OCI-LY1 (cell line): ENCODE measurements around the gene SF3B2.

Experiments used
- H2AFZ ChIP-seq: fragments of 200-600 bp; sonication (generic), shearing (Covaris generic); 2 replicates; pipeline ENCODE4 v1.6.0; 2014; ENCODE audit warnings: antibody characterized with exemption, mild to moderate bottlenecking, low read length
- H3F3A ChIP-seq: fragments of 200-600 bp; sonication (generic), shearing (Covaris generic); 2 replicates; pipeline ENCODE4 v1.6.0; 2014; ENCODE audit warnings: mild to moderate bottlenecking, antibody characterized with exemption, low read length, moderate library complexity; ENCODE audit not compliant: insufficient read depth
- H3K27ac ChIP-seq: fragments of 200-600 bp; sonication (generic); 2 replicates; pipeline ENCODE4 v1.5.1; 2014; ENCODE audit warnings: low read length, mixed run types, mild to moderate bottlenecking, low read depth; ENCODE audit not compliant: poor library complexity, severe bottlenecking
- H3K27me3 ChIP-seq: fragments of 200-600 bp; sonication (generic); 2 replicates; pipeline ENCODE4 v1.6.0; 2014; ENCODE audit warnings: antibody characterized with exemption, mild to moderate bottlenecking, low read length, moderate library complexity; ENCODE audit not compliant: insufficient read depth
- H3K36me3 ChIP-seq: fragments of 200-600 bp; sonication (generic); 2 replicates; pipeline ENCODE4 v1.6.1; 2014; ENCODE audit warnings: mild to moderate bottlenecking, antibody characterized with exemption, low read length, moderate library complexity, mixed read lengths; ENCODE audit not compliant: insufficient read depth
- H3K4me1 ChIP-seq: fragments of 200-600 bp; sonication (generic); 2 replicates; pipeline ENCODE4 v1.5.1; 2014; ENCODE audit warnings: mild to moderate bottlenecking, low read length, moderate library complexity; ENCODE audit not compliant: insufficient read depth, severe bottlenecking
- H3K4me2 ChIP-seq: fragments of 200-600 bp; sonication (generic), shearing (Covaris generic); 2 replicates; pipeline ENCODE4 v1.6.1; 2014; ENCODE audit warnings: low read length
- H3K4me3 ChIP-seq: fragments of 200-600 bp; sonication (generic); 2 replicates; pipeline ENCODE4 v1.5.1; 2014; ENCODE audit warnings: low read length, low read depth, mild to moderate bottlenecking, mixed read lengths; ENCODE audit not compliant: poor library complexity, severe bottlenecking
- H3K79me2 ChIP-seq: fragments of 200-600 bp; shearing (Covaris generic); 2 replicates; pipeline ENCODE4 v1.6.1; 2016; ENCODE audit warnings: mixed run types, low read length, mixed read lengths; ENCODE audit not compliant: insufficient read depth
- H3K9ac ChIP-seq: fragments of 200-600 bp; sonication (generic), shearing (Covaris generic); 2 replicates; pipeline ENCODE4 v1.6.1; 2014; ENCODE audit warnings: mild to moderate bottlenecking, low read length, mixed read lengths
- H3K9me2 ChIP-seq: fragments of 200-600 bp; sonication (generic), shearing (Covaris generic); 2 replicates; pipeline ENCODE4 v1.6.1; 2014; ENCODE audit warnings: low read depth, mild to moderate bottlenecking, low read length, mixed read lengths
- H3K9me3 ChIP-seq: fragments of 200-600 bp; shearing (Covaris generic); 2 replicates; pipeline ENCODE4 v1.6.1; 2014; ENCODE audit warnings: low read length, mixed read lengths
- H4K20me1 ChIP-seq: fragments of 200-600 bp; sonication (generic), shearing (Covaris generic); 2 replicates; pipeline ENCODE4 v1.6.0; 2016; ENCODE audit warnings: mild to moderate bottlenecking, low read length; ENCODE audit not compliant: insufficient read depth
- CTCF ChIP-seq: fragments of 200-600 bp; sonication (generic), shearing (Covaris generic); IDR thresholded peaks from 2 replicates; pipeline ENCODE4 v1.5.1; 2017; ENCODE audit warnings: mild to moderate bottlenecking, antibody characterized with exemption, low read length, moderate library complexity, mixed read lengths
- EZH2 ChIP-seq: fragments of 200-600 bp; sonication (generic), shearing (Covaris generic); IDR thresholded peaks from 2 replicates; pipeline ENCODE4 v1.8.0; 2017; ENCODE audit warnings: borderline replicate concordance, mixed run types, mild to moderate bottlenecking, antibody characterized with exemption, low read length, moderate library complexity, mixed read lengths

Gene SF3B2

GRCh38 chr11:66032957-66033735 is 19.0 kb upstream of the SF3B2 start:
- no peaks in the 10 kb centered on the region for H3K9me2 ChIP-seq
- no peak overlapping the region for H3K9ac ChIP-seq
- no peaks in the 10 kb centered on the region for H3F3A ChIP-seq
- H3K27me3 ChIP-seq, result no peaks in the 10 kb centered on the region; the same call in 1 of the 2 replicates
- no peak overlapping the region for H3K4me3 ChIP-seq
- no peaks in the 10 kb centered on the region for H4K20me1 ChIP-seq
- H3K36me3 ChIP-seq, result no peaks in the 10 kb centered on the region
- TF ChIP-seq CTCF, result no peak
- no peak for TF ChIP-seq EZH2
- H3K79me2 ChIP-seq, result no peaks in the 10 kb centered on the region
- H3K27ac ChIP-seq, result no peak overlapping the region
- no peak overlapping the region for H2AFZ ChIP-seq
- H3K4me2 ChIP-seq, result no peak overlapping the region
- H3K9me3 ChIP-seq, result no peaks in the 10 kb centered on the region
- H3K4me1 ChIP-seq, result no peaks in the 10 kb centered on the region

- Histone ChIP-seq H3K27ac (no peak overlapping the region), H3K9me3 (no peaks in the 10 kb centered on the region), H3K9me2 (no peaks in the 10 kb centered on the region), H3K27me3 (no peaks in the 10 kb centered on the region; the same call in 1 of the 2 replicates), H3K36me3 (no peaks in the 10 kb centered on the region), H3K4me3 (no peak overlapping the region), H3K4me2 (no peak overlapping the region), H3K4me1 (no peaks in the 10 kb centered on the region), H4K20me1 (no peaks in the 10 kb centered on the region), H3K79me2 (no peaks in the 10 kb centered on the region), H3F3A (no peaks in the 10 kb centered on the region), H3K9ac (no peak overlapping the region), H2AFZ (no peak overlapping the region)
- no peak for TF ChIP-seq CTCF
- TF ChIP-seq EZH2, result no peak
Observed at GRCh38 chr11:66035653-66036333, 16.4 kb upstream of the SF3B2 start.

- H3K4me2 ChIP-seq, result no peak overlapping the region
- H4K20me1 ChIP-seq, result no peaks in the 10 kb centered on the region
- H3K4me1 ChIP-seq, result no peaks in the 10 kb centered on the region
- no peaks in the 10 kb centered on the region for H3F3A ChIP-seq
- H3K4me3 ChIP-seq, result no peak overlapping the region
- no peaks in the 10 kb centered on the region for H3K9me2 ChIP-seq
- H3K36me3 ChIP-seq, result no peaks in the 10 kb centered on the region
- no peak overlapping the region for H3K27ac ChIP-seq
- TF ChIP-seq EZH2, result no peak
- no peak for TF ChIP-seq CTCF
- H3K79me2 ChIP-seq, result no peaks in the 10 kb centered on the region
- H3K27me3 ChIP-seq, result no peaks in the 10 kb centered on the region; the same call in 1 of the 2 replicates
- H3K9ac ChIP-seq, result no peak overlapping the region
- no peak overlapping the region for H2AFZ ChIP-seq
- H3K9me3 ChIP-seq, result no peaks in the 10 kb centered on the region
Observed at GRCh38 chr11:66036334-66036710, 15.8 kb upstream of the SF3B2 start.
